ENCODE data around the gene RNF111.
"Not testable (repeated sequence)": the region's sequence is repeated elsewhere in the genome, so short reads cannot be mapped to it uniquely, and the experiment has no call there.

The RNF111 gene

DNA sequence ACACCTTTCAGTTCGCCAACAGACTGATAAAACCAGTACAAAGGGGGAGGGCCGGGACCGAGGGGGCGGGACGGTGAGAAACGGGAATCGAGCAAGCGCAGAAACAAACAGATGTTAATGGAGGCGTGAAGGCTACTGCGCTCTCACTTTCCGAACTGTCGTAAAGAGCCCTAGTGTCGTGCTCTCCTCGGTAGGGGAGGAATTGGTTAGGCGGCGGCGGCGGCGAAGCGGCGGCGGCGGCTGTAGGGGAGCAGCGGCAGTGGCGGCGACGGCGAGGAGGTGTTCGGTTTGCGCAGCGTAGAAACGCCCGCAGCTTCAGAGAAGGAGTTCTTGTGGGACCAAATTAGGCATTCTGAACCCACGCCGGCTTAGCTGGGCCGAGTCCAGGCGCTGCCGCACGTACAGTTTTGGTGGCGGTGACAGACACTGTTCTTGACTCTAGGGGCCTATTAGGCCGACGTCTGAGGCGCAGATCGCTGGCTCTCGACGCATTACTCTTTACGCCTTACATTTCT is at the start of gene RNF111:
Gene RNF111, plus strand, starts transcription at position 173 of the 515 bp plus-strand sequence. CDS start 43,160 bp downstream, outside the sequence.
- DNase-seq = peak; percentile 97

DNA sequence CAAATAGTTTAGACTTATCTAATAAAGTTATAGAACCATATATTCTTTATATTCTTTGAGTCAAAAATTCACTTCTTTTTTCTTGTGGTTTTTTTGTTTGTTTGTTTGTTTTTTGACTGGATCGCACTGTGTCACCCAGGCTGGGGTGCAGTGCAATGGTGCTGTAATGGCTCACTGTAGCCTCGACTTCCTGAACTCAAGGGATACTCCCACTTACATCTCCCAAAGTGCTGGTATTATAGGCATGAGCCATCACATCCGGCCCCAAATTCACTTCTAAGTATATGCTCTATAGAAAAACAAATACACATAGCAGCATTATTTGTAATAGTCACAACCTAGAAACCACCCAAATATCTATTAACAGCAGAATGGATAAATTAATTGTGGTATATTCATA is 40.3 kb upstream of the RNF111 start:
- DNase-seq = no peak

DNA sequence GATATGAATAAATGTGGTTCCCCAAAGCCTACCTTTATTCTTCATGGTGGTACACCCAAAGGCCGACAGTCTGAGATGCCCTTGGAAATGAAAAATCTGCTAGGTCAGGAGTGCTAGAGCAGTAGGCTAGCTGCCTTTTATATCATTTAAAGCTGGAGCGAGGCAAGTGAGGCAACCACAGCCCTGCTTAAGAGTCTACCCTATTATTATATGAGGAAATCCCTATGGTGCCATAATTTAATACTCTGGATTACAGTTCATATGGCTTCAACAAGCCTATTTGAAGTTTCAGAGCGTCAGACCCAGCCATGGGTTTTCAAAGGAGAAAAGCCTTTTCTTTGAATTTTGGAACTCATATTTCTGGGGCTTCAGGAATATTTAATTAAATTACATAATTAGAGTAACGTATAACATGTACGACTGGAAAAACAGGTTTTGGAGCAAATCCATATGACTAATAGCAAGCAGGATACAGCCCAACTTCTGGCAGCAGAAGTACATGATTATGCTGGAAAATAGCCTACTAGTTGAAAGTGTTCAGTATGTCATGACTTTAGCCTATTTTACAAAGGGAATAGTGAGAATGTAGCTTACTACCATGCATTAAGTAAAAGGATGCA is 36.0 kb upstream of the RNF111 start:
- DNase-seq = no peak

DNA sequence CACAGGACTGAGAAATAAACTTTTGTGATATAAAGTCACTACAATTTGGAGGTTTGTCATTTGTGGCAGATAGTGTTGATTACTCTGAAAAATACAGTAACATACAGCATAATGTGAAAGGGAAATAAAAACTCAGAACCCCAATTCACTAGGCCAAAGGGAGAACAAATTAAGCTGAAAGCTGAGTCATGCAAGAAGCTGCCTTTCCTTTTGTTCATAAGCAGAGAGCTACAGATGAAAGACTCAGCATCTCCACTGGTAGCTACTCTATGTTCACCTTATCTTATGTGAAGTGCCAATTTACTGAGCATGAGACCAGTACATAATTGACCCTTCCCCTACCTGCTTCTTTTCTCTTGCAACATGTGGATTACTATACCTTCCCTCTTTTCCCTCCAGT is 34.7 kb upstream of the RNF111 start:
- no peak for DNase-seq

DNA sequence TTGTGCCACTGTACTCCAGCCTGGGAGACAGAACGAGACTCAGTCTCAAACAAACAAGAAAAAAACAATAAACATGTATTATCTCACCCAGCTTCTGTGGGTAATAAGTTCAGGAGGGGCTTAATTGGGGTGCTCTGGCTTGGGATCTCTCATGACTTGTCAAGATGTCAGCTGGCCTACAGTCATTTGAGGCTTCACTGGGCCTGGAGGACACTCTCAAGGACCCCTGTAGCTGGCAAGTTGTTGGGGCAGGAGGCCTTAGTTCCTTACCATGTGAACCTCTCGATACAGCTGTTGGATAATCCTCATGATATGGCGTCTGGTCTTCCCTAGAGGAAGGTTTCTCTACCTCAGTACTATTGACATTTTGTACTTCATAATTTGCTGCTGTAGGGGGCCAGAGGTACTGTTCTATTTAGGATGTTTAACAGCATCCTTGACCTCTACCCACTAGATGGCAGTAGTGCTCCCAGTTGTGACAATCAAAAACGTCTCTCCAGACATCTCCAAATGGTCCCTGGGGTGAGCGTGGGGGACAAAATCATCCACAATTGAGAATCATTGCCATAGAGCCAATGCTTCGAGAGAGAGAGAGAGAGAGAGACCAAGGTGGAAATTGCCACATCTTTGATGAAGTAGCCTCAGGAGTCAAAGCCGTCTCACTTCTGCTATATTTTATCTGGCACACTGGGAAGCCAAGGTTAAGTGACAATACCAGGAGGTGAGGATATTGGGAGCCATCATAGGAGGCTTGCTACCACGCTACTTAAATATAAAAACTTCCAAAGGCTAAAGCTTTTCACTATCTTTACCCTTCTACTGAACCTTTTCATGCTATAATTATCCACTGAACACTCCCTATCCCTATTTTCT is 30.1 kb upstream of the RNF111 start:
- DNase-seq = peak; percentile 67

DNA sequence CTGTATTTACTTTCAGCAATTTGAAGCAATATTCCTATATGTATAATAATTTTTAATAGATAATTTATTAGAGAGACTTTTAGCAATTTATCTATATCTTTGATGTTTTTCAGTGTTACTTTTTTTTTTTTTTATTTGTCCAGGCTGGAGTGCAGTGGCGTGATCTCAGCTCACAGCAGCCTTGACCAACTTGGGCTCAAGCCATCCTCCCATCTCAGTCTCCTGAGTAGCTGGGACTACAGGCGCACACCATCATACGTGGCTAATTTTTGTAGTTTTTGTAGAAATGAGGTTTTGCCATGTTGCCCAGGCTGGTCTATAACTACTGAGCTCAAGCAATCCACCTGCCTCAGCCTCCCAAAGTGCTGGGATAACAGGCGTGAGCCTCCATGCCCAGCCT is 28.7 kb upstream of the RNF111 start:
- DNase-seq = no peak

DNA sequence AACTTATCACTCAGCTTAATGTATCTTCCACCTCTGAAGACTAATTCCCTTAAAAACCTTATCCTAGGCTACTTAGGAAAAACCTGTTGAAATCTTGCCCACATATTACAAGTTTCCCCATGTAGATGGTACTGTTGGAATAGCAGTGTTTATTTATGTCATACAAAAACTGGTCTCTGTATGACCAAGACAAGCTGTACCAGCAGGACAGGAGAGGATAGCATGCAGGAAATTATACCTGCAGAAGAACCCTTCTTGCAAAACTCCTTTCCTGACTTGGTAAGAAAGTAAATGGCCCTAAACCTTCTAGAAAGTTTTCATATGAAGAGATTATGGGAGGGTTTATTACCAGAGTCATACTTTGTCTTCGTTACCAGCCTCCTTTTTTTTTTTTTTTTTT is 25.3 kb upstream of the RNF111 start:
- no peak for DNase-seq

DNA sequence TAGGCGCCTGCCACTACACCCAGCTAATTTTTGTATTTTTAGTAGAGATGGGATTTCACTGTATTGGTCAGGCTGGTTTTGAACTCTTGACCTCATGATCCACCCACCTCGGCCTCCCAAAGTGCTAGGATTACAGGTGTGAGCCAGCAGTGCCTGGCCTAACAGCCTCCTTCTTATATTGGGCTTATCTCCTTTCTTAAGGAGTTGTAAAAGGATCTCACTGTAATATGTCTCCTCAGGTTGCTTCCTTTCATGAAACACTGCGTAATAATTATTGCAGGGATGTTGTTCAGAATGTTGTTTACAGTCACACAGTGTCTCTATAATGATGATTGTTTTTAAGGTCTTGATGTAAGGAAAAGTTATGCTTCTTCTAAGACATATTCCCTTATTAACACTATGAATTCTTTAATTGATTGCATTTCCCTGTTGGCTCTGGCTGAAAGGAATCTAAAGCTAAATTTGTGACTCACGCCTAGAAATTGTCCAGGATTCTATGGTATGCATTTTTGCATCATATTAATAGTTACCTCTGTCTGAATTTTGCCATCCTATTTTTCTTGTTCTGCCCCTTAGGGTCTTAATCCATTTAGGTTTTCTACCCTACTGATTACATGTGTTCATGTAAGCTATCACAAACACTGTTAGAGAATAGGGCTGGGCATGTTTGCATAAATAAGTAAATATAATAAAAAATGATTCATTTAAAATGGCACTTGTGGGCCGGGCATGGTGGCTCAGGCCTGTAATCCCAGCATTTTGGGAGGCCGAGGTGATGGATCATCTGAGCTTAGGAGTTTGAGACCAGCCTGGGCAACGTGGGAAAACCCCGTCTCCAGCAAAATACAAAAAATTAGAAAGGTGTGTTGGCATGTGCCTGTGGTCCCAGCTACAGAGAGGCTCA is 24.5 kb upstream of the RNF111 start:
- DNase-seq = no peak

DNA sequence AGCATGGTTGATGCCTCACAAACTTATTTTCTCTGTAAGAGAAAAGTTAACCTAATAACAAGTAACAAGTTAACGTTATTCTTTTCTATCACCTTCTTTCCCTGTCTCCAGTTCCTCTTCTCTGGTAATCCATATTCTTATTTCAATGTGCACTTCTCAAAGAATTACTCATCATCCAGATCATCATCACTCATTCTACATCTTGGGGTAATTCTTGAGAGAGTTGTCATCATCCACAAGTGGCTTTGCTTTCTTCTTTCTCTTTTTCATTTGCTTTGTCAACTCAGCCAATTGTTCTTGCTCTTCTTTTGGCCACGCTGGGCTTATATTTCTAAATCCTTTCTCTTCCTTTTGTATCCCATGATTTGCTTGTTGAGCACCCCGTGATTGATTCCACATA is 20.8 kb upstream of the RNF111 start:
- DNase-seq = peak; percentile 19

DNA sequence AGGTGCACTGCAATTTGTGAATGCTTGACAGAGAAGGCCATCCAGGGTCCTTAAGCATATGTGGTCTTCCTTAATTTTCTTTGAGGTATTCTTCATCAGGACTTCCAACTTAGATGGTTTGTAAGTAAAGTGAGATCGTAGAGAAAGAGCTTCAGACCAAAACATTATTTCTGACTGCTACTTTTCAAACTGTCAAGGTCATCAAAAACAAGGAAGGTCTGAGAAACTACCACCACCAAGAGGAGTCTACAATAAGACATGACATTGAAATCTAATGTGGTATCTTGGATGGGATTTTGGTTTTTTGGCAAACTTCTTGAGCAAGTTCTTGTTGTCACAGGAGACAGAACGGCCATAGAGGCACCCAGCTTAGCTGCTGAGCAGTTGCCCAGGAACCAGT is 20.0 kb upstream of the RNF111 start:
- DNase-seq = no peak

DNA sequence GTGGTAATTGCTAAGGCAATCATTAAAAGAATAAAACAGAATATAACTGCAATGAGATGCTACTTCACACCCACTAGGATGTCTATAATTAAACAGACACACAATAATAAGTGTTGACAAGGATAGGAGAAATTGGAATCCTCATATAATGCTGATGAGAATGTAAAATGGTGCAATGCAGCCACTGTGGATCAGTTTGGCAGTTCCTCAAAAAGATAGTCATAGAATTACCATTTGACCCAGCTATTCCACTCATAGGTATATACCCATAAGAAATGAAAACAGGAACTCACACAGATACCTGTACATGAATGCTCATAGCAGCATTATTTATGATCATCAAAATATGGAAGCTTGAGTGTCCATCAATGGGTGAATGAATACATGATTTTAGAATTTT is 9.6 kb upstream of the RNF111 start:
- DNase-seq = peak; percentile 38

DNA sequence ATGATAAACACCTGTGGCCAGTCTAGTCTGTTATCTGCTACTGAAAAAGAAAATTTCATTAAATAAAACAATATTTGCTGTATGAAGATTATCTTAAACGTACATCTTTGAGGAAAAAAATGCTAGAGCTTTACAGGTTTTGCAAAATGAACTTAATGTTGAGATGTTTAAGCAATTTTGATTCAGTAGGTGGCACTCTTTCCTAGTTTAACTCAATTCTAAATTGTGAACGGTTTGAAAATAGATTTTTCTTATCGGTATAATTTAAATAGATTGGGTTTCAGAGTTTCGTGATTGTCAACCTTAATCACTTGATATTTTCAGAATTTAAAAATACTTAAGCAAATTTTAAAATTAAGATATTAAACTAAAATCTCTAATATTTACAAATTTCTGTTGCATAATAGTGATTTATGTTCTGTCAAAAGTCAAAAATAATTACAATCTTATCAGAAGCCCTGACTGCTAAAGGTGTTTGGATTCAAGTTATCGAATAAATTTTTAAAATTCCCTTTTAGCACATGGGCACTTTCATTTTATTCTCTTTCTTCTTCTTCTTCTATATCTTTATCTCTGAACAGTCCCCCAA is 7.0 kb upstream of the RNF111 start:
- peak; percentile 50 for DNase-seq

DNA sequence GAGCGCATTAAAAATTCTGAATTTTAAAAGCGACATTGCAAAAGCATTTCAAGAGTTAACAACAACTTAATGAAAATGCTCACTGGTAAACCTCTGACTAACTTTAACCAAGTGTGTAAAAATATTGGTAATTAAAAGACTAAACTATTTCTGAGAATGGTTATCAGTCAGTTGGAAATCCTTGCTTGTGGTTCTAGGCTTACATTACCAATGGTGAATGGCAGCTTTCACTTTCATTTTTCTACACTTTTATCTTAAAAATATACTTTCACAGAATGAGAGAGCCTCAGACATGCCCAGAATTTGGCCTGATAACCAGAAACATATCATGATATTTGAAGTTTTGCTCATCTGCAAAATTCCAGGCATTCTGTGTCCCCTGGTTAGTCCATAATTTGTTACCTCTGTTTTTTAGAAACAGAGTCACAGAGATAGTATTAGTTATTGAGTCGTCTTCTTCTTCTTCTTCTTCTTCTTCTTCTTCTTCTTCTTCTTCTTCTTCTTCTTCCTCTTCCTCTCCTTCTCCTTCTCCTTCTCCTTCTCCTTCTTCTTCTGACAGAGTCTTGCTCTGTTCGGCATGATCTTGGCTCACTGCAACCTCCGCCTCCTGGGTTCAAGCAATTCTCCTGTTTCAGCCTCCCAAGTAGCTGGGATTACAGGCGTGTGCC is 5.5 kb upstream of the RNF111 start:
- peak; percentile 54 for DNase-seq

DNA sequence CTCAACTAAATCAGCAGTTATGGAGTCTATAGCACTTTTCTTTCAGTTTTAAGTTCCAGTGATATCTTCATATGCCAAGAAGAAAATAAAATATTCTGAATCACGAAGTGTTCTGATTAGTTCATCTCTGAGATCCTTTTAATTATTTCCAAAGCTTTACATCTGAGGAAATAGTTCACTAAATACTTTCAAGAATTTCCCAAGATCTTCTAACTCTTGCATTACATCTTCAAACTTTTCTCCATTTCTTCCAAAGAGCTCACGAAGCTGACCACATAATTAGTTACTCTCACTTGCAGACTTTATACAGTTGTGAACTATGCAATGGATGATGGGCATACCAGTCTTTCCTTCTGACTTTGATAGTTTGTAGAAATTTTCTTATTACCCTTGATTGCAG is 4.2 kb upstream of the RNF111 start:
- DNase-seq = peak; percentile 53

DNA sequence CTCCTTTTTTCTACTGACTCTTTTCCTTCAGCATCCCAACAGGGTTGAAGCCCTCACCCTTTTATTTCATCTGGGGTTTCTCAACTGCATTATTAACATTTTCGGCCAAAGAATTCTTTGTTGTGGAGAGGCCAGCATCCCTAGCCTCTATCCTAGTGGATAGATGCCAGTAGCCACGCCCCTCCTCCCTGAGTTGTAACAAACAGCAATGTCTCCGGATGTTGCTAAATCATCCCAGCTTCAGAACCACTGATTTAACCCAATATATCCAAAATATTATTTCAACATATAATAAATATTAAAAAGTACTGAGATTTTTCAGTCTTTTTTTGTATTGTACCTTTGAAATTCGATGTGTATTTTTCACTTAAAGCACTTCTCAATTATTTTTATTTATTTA is 2.0 kb upstream of the RNF111 start:
- no peak for DNase-seq

DNA sequence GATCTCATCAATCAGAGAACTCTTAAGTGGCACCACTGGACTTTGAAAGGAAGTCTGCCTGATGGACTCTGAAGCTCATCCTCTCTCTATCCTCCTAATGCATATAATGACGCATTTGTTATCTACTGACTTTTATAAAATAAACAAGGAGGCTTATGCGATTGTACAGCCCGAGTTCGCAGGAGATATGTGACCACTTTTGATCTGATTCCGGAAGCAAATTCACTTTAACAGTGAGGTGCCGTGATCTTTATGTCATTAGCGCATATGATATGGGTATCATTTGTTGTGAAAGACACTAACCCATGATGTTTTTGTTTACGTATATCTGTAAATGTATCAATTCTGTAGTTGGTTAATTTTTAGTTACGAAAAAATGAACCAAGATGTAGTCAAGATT is 427 bp upstream of the RNF111 start:
- no peak for DNase-seq

DNA sequence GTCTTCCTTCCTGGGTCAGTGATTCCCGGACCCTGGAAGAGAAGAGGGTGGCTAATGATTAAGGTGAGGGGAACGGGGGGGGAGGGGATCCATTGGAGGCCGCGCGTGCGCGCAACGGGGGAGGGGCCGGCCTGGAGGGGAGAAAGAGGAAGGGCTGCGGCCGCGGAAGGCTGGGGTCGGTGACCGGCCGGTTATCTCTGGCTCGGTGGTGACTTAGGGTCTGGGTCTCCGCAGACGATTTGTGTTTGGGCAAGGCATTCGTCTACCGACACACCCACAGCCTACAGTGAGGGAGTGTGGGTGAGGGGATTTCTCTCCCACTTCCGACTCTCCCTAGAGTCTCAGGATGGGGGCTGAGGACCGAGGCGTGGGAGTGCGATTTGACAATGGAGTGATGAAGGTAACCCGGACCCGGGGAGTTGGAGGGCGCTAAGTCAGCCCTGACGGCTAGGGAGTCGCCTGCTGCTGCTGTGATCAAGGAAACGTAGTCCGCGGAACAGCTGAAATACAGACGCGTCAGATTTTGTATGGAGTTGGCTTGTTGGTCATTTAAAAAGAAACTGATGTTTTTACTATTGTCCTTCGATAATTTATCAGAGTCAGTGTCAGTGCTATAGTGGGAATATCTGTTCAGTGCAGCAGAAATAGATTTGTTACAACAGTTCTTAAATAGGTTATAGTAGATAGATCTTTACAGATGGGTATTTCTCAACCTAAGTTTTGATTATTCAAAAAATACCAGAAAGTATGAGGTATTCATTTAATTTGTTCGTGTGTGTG is 733 bp downstream of the RNF111 start:
- DNase-seq = peak; percentile 71

DNA sequence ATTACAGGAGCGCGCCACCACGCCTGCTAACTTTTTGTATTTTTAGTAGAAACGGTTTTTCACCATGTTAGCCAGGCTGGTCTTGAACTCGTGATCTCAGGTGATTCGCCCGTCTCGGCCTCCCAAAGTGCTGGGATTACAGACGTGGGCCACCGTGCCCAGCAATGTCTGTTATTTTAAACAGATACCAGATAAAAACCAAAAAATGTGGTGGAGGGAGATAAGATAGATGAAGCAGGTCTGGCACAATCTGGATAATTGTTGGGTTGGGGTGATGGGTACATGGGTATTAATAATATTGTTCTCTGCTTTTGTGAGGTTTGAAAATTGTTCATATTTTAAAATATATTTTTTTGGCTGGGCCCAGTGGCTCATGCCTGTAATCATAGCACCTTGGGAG is 4.7 kb downstream of the RNF111 start:
- no peak for DNase-seq

DNA sequence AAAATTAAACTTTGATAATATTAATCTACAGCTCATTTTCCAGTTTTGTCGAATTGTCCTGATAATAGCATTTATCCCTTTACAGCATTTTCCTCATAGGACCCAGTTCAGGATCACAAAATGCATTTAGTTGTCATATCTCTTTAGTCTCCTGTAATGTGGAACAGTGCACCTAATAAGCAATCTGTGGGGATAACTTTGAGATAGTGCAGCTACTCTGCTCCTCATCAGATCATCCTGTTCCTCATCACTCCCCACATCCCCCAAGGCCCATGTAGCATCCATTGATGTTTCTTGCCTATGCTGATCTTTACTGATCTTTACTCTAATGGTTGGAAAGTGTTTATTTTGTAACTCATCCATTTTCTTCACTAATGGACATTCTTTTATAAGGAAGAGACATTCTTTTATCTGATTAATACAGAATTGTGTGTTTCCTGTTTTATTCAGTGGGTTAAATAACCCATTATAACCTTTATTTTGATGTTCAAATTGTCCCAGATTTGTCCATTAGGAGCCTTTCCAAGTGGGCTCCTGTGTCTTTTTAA is 7.5 kb downstream of the RNF111 start:
- no peak for DNase-seq

DNA sequence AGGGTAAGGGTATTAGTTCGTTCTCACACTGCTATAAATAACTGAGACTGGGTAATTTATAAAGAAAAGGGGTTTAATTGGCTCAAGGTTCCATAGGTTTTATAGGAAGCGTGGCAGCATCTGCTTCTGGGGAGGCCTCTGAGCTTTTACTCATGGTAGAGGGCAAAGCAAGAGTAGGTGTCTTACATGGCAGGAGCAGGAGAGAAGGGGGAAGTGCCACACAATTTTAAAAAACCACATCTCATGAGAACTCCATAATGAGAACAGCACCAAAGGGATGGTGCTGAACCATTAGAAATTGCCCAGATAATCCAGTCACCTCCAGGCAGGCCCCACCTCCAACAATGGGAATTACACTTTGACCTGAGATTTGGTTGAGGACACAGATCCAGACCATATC is 12.2 kb downstream of the RNF111 start:
- DNase-seq = peak; percentile 7

DNA sequence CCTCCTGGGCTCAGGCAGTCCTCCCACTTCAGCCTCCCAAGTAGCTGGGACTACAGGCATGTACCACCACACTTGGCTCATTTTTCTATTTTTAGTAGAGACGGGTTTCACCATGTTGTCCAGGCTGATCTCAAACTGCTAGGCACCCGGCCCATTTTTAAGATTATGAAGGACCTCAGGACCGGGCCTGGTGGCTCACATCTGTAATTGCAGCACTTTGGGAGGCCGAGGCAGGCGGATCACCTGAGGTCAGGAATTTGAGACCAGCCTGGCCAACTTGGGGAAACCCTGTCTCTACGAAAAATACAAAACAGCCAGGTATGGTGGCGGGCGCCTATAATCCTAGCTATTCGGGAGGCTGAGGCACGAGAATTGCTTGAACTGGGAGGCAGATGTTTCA is 12.8 kb downstream of the RNF111 start:
- DNase-seq = not testable (repeated sequence)
